Measurements from ENCODE around the gene MRPL36.

DNA sequence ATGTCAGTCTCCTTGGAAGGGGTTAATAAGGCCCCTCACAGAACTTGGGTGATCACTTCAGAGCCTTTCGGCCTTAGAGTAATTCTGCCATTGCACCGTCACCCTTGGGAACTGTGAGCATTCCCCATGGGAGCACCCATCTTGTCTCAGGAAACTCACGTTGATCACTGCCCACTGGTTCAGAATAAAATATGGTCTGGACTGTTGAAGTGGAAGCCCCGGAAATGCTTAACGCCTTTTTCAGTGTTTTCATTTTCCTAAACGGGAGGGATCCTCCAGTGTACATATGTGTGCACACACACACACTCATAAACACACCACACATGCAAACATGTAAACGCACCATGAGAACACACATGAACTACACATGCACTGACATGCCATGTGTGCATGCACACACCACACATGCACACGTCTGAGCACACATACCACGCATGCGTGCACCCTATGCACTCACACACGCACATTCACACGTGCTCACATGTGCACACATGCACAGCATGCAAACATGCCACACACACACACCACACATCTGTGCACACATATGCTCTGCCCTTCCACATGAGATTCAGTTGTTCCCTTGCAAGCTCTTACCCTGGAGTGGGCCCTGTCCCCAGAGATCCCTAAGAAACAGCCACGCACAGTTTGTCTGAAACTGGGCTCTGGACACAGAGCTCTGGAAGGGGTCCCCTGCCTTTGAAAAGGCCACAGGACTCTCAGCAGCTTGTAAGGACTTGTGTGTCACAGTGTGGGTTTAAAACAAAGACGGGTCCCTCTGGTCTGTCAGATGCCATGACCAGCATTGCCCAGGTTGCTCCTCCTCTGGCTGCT, 17.0 kb downstream of the MRPL36 start:
- no peak for TF ChIP-seq POLR2AphosphoS5 (IDR thresholded peaks at IDR 0.05)
- TF ChIP-seq, protein P1, sequence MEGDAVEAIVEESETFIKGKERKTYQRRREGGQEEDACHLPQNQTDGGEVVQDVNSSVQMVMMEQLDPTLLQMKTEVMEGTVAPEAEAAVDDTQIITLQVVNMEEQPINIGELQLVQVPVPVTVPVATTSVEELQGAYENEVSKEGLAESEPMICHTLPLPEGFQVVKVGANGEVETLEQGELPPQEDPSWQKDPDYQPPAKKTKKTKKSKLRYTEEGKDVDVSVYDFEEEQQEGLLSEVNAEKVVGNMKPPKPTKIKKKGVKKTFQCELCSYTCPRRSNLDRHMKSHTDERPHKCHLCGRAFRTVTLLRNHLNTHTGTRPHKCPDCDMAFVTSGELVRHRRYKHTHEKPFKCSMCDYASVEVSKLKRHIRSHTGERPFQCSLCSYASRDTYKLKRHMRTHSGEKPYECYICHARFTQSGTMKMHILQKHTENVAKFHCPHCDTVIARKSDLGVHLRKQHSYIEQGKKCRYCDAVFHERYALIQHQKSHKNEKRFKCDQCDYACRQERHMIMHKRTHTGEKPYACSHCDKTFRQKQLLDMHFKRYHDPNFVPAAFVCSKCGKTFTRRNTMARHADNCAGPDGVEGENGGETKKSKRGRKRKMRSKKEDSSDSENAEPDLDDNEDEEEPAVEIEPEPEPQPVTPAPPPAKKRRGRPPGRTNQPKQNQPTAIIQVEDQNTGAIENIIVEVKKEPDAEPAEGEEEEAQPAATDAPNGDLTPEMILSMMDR (IDR thresholded peaks at IDR 0.05), result no peak
